Measurements from ENCODE around the gene EPHA6.

EPHA6 gene

GRCh38 chr3:97177242-97177641, 362.8 kb downstream of the EPHA6 start:
- no peaks in the 10 kb centered on the region for H3K36me3 ChIP-seq (ENCODE audit: insufficient read depth, low read length)
- H3K27ac ChIP-seq (ENCODE audit: low read depth, low read length), result no peak overlapping the region
- no peaks in the 10 kb centered on the region for H3K27me3 ChIP-seq (ENCODE audit: insufficient read depth, low read length)
- H3K4me3 ChIP-seq (ENCODE audit: low read depth, low read length), result no peak overlapping the region
- H2AFZ ChIP-seq (ENCODE audit: low read length, unreplicated experiment), result no peak overlapping the region
- H3K4me1 ChIP-seq (ENCODE audit: control insufficient read depth, insufficient read depth, low read length, unreplicated experiment), result no peaks in the 10 kb centered on the region
- no peaks in the 10 kb centered on the region for H3K79me2 ChIP-seq (ENCODE audit: control insufficient read depth, insufficient read depth, low read length, unreplicated experiment)

- Histone ChIP-seq H3K4me1 (ENCODE audit: control insufficient read depth, insufficient read depth, low read length, unreplicated experiment) (no peaks in the 10 kb centered on the region), H3K4me3 (ENCODE audit: low read depth, low read length) (no peak overlapping the region), H2AFZ (ENCODE audit: low read length, unreplicated experiment) (no peak overlapping the region), H3K27me3 (ENCODE audit: insufficient read depth, low read length) (no peaks in the 10 kb centered on the region), H3K79me2 (ENCODE audit: control insufficient read depth, insufficient read depth, low read length, unreplicated experiment) (no peaks in the 10 kb centered on the region), H3K36me3 (ENCODE audit: insufficient read depth, low read length) (no peaks in the 10 kb centered on the region), H3K27ac (ENCODE audit: low read depth, low read length) (no peak overlapping the region)
Measured at GRCh38 chr3:97181704-97182103, 367.3 kb downstream of the EPHA6 start.

- no peaks in the 10 kb centered on the region for H3K79me2 ChIP-seq (ENCODE audit: control insufficient read depth, insufficient read depth, low read length, unreplicated experiment)
Measured at GRCh38 chr3:97187771-97188170, 373.4 kb downstream of the EPHA6 start.

GRCh38 chr3:97189835-97190234, 375.4 kb downstream of the EPHA6 start:
- H3K4me1 ChIP-seq (ENCODE audit: control insufficient read depth, insufficient read depth, low read length, unreplicated experiment), result no peaks in the 10 kb centered on the region
- no peaks in the 10 kb centered on the region for H3K27me3 ChIP-seq (ENCODE audit: insufficient read depth, low read length)
- H3K4me3 ChIP-seq (ENCODE audit: low read depth, low read length), result no peak overlapping the region
- no peaks in the 10 kb centered on the region for H3K36me3 ChIP-seq (ENCODE audit: insufficient read depth, low read length)
- no peak overlapping the region for H3K27ac ChIP-seq (ENCODE audit: low read depth, low read length)
- H3K79me2 ChIP-seq (ENCODE audit: control insufficient read depth, insufficient read depth, low read length, unreplicated experiment), result no peaks in the 10 kb centered on the region
- no peak overlapping the region for H2AFZ ChIP-seq (ENCODE audit: low read length, unreplicated experiment)

More at GRCh38 chr3:97187771-97188170, 373.4 kb downstream of the EPHA6 start:
- Histone ChIP-seq H2AFZ (ENCODE audit: low read length, unreplicated experiment) (no peak overlapping the region), H3K36me3 (ENCODE audit: insufficient read depth, low read length) (no peaks in the 10 kb centered on the region), H3K4me3 (ENCODE audit: low read depth, low read length) (no peak overlapping the region), H3K4me1 (ENCODE audit: control insufficient read depth, insufficient read depth, low read length, unreplicated experiment) (no peaks in the 10 kb centered on the region), H3K27me3 (ENCODE audit: insufficient read depth, low read length) (no peaks in the 10 kb centered on the region), H3K27ac (ENCODE audit: low read depth, low read length) (no peak overlapping the region)

GRCh38 chr3:97197083-97197482, 382.7 kb downstream of the EPHA6 start:
- Histone ChIP-seq H3K4me3 (ENCODE audit: low read depth, low read length) (no peak overlapping the region), H3K36me3 (ENCODE audit: insufficient read depth, low read length) (no peaks in the 10 kb centered on the region), H2AFZ (ENCODE audit: low read length, unreplicated experiment) (no peak overlapping the region), H3K27ac (ENCODE audit: low read depth, low read length) (no peak overlapping the region), H3K79me2 (ENCODE audit: control insufficient read depth, insufficient read depth, low read length, unreplicated experiment) (no peaks in the 10 kb centered on the region), H3K4me1 (ENCODE audit: control insufficient read depth, insufficient read depth, low read length, unreplicated experiment) (no peaks in the 10 kb centered on the region), H3K27me3 (ENCODE audit: insufficient read depth, low read length) (no peaks in the 10 kb centered on the region)

GRCh38 chr3:97197830-97198229, 383.4 kb downstream of the EPHA6 start:
- H3K4me1 ChIP-seq (ENCODE audit: control insufficient read depth, insufficient read depth, low read length, unreplicated experiment), result no peaks in the 10 kb centered on the region
- no peak overlapping the region for H3K27ac ChIP-seq (ENCODE audit: low read depth, low read length)
- H3K27me3 ChIP-seq (ENCODE audit: insufficient read depth, low read length), result no peaks in the 10 kb centered on the region
- H2AFZ ChIP-seq (ENCODE audit: low read length, unreplicated experiment), result no peak overlapping the region
- H3K36me3 ChIP-seq (ENCODE audit: insufficient read depth, low read length), result no peaks in the 10 kb centered on the region
- no peak overlapping the region for H3K4me3 ChIP-seq (ENCODE audit: low read depth, low read length)
- no peaks in the 10 kb centered on the region for H3K79me2 ChIP-seq (ENCODE audit: control insufficient read depth, insufficient read depth, low read length, unreplicated experiment)

- no peaks in the 10 kb centered on the region for H3K4me1 ChIP-seq (ENCODE audit: control insufficient read depth, insufficient read depth, low read length, unreplicated experiment)
- H3K27ac ChIP-seq (ENCODE audit: low read depth, low read length), result no peak overlapping the region
- no peaks in the 10 kb centered on the region for H3K36me3 ChIP-seq (ENCODE audit: insufficient read depth, low read length)
- H3K27me3 ChIP-seq (ENCODE audit: insufficient read depth, low read length), result no peaks in the 10 kb centered on the region
- H3K79me2 ChIP-seq (ENCODE audit: control insufficient read depth, insufficient read depth, low read length, unreplicated experiment), result no peaks in the 10 kb centered on the region
- no peak overlapping the region for H3K4me3 ChIP-seq (ENCODE audit: low read depth, low read length)
- H2AFZ ChIP-seq (ENCODE audit: low read length, unreplicated experiment), result no peak overlapping the region
Measured at GRCh38 chr3:97200387-97200786, 386.0 kb downstream of the EPHA6 start.

- no peaks in the 10 kb centered on the region for H3K27me3 ChIP-seq (ENCODE audit: insufficient read depth, low read length)
- no peaks in the 10 kb centered on the region for H3K79me2 ChIP-seq (ENCODE audit: control insufficient read depth, insufficient read depth, low read length, unreplicated experiment)
- H3K36me3 ChIP-seq (ENCODE audit: insufficient read depth, low read length), result no peaks in the 10 kb centered on the region
- H3K27ac ChIP-seq (ENCODE audit: low read depth, low read length), result no peak overlapping the region
- H2AFZ ChIP-seq (ENCODE audit: low read length, unreplicated experiment), result no peak overlapping the region
- H3K4me3 ChIP-seq (ENCODE audit: low read depth, low read length), result no peak overlapping the region
- H3K4me1 ChIP-seq (ENCODE audit: control insufficient read depth, insufficient read depth, low read length, unreplicated experiment), result no peaks in the 10 kb centered on the region
Measured at GRCh38 chr3:97201814-97202213, 387.4 kb downstream of the EPHA6 start.

GRCh38 chr3:97228966-97229365, 414.6 kb downstream of the EPHA6 start:
- no peaks in the 10 kb centered on the region for H3K4me1 ChIP-seq (ENCODE audit: control insufficient read depth, insufficient read depth, low read length, unreplicated experiment)
- no peak overlapping the region for H2AFZ ChIP-seq (ENCODE audit: low read length, unreplicated experiment)
- no peaks in the 10 kb centered on the region for H3K79me2 ChIP-seq (ENCODE audit: control insufficient read depth, insufficient read depth, low read length, unreplicated experiment)
- H3K4me3 ChIP-seq (ENCODE audit: low read depth, low read length), result no peak overlapping the region
- no peak overlapping the region for H3K27ac ChIP-seq (ENCODE audit: low read depth, low read length)
- H3K36me3 ChIP-seq (ENCODE audit: insufficient read depth, low read length), result no peaks in the 10 kb centered on the region
- H3K27me3 ChIP-seq (ENCODE audit: insufficient read depth, low read length), result no peaks in the 10 kb centered on the region

- Histone ChIP-seq H3K27ac (ENCODE audit: low read depth, low read length) (no peak overlapping the region), H3K4me3 (ENCODE audit: low read depth, low read length) (no peak overlapping the region), H2AFZ (ENCODE audit: low read length, unreplicated experiment) (no peak overlapping the region), H3K27me3 (ENCODE audit: insufficient read depth, low read length) (no peaks in the 10 kb centered on the region), H3K4me1 (ENCODE audit: control insufficient read depth, insufficient read depth, low read length, unreplicated experiment) (no peaks in the 10 kb centered on the region), H3K79me2 (ENCODE audit: control insufficient read depth, insufficient read depth, low read length, unreplicated experiment) (no peaks in the 10 kb centered on the region), H3K36me3 (ENCODE audit: insufficient read depth, low read length) (no peaks in the 10 kb centered on the region)
Measured at GRCh38 chr3:97230486-97230885, 416.1 kb downstream of the EPHA6 start.

- H3K36me3 ChIP-seq (ENCODE audit: insufficient read depth, low read length), result no peaks in the 10 kb centered on the region
Measured at GRCh38 chr3:97232393-97233034, 418.1 kb downstream of the EPHA6 start.

More at GRCh38 chr3:97232393-97233034, 418.1 kb downstream of the EPHA6 start:
- H3K27me3 ChIP-seq (ENCODE audit: insufficient read depth, low read length), result no peaks in the 10 kb centered on the region
- no peak overlapping the region for H3K27ac ChIP-seq (ENCODE audit: low read depth, low read length)
- no peaks in the 10 kb centered on the region for H3K4me1 ChIP-seq (ENCODE audit: control insufficient read depth, insufficient read depth, low read length, unreplicated experiment)
- H3K79me2 ChIP-seq (ENCODE audit: control insufficient read depth, insufficient read depth, low read length, unreplicated experiment), result no peaks in the 10 kb centered on the region
- no peak overlapping the region for H3K4me3 ChIP-seq (ENCODE audit: low read depth, low read length)
- H2AFZ ChIP-seq (ENCODE audit: low read length, unreplicated experiment), result no peak overlapping the region

All from ACC112 (cell line).